ENCODE results near the gene SBK3.
A peak's percentile ranks its signal among the peaks of the same experiment; 100 is the strongest.

SBK3 gene

GRCh38 chr19:55554302-55554701 lies 9.0 kb upstream of the SBK3 start:
- no peak for FAIRE-seq
- no peak for DNase-seq (ENCODE audit: insufficient read length, low spot score)
- no peak for TF ChIP-seq POLR2A (IDR thresholded peaks at IDR 0.05; ENCODE audit: low read depth, low read length)

GRCh38 chr19:55553217-55554182 lies 8.2 kb upstream of the SBK3 start:
- no peak for FAIRE-seq
- TF ChIP-seq POLR2A (IDR thresholded peaks at IDR 0.05; ENCODE audit: low read depth, low read length), result no peak
- no peak for DNase-seq (ENCODE audit: insufficient read length, low spot score)

- no peak for TF ChIP-seq POLR2A (IDR thresholded peaks at IDR 0.05; ENCODE audit: low read depth, low read length)
- DNase-seq (ENCODE audit: insufficient read length, low spot score) (no peak), FAIRE-seq (no peak)
Observed at GRCh38 chr19:55552620-55553019, 7.3 kb upstream of the SBK3 start.

GRCh38 chr19:55552206-55552605 lies 6.9 kb upstream of the SBK3 start:
- no peak for FAIRE-seq
- TF ChIP-seq POLR2A (IDR thresholded peaks at IDR 0.05; ENCODE audit: low read depth, low read length), result no peak
- no peak for DNase-seq (ENCODE audit: insufficient read length, low spot score)

GRCh38 chr19:55550321-55550650 lies 4.9 kb upstream of the SBK3 start:
- FAIRE-seq, result no peak
- DNase-seq (ENCODE audit: insufficient read length, low spot score), result no peak
- TF ChIP-seq POLR2A (IDR thresholded peaks at IDR 0.05; ENCODE audit: low read depth, low read length), result no peak

- no peak for FAIRE-seq
- DNase-seq (ENCODE audit: insufficient read length, low spot score), result peak; percentile 76
- peak; percentile 22; the same call in 1 of the 2 replicates for TF ChIP-seq POLR2A (IDR thresholded peaks at IDR 0.05; ENCODE audit: low read depth, low read length)
Observed at GRCh38 chr19:55549500-55550320, 4.4 kb upstream of the SBK3 start.

GRCh38 chr19:55546822-55547614 lies 1.7 kb upstream of the SBK3 start:
- no peak for TF ChIP-seq POLR2A (IDR thresholded peaks at IDR 0.05; ENCODE audit: low read depth, low read length)
- DNase-seq (ENCODE audit: insufficient read length, low spot score) (peak; percentile 95), FAIRE-seq (peak; percentile 33)

GRCh38 chr19:55546011-55546410 lies 668 bp upstream of the SBK3 start:
- TF ChIP-seq POLR2A (IDR thresholded peaks at IDR 0.05; ENCODE audit: low read depth, low read length), result no peak
- DNase-seq (ENCODE audit: insufficient read length, low spot score), result no peak
- no peak for FAIRE-seq

GRCh38 chr19:55544776-55545439 lies 435 bp downstream of the SBK3 start:
- no peak for FAIRE-seq
- no peak for TF ChIP-seq POLR2A (IDR thresholded peaks at IDR 0.05; ENCODE audit: low read depth, low read length)

GRCh38 chr19:55544014-55544413 lies 1.3 kb downstream of the SBK3 start:
- FAIRE-seq (no peak), DNase-seq (ENCODE audit: insufficient read length, low spot score) (no peak)
- no peak for TF ChIP-seq POLR2A (IDR thresholded peaks at IDR 0.05; ENCODE audit: low read depth, low read length)

More at GRCh38 chr19:55544776-55545439, 435 bp downstream of the SBK3 start:
- no peak for DNase-seq (ENCODE audit: insufficient read length, low spot score)

GRCh38 chr19:55543567-55543966 lies 1.8 kb downstream of the SBK3 start:
- no peak for DNase-seq (ENCODE audit: insufficient read length, low spot score)
- no peak for FAIRE-seq
- TF ChIP-seq POLR2A (IDR thresholded peaks at IDR 0.05; ENCODE audit: low read depth, low read length), result no peak

GRCh38 chr19:55542292-55542855 lies 3.0 kb downstream of the SBK3 start:
- no peak for TF ChIP-seq POLR2A (IDR thresholded peaks at IDR 0.05; ENCODE audit: low read depth, low read length)
- DNase-seq (ENCODE audit: insufficient read length, low spot score) (no peak), FAIRE-seq (no peak)

- DNase-seq (ENCODE audit: insufficient read length, low spot score), result no peak
- TF ChIP-seq POLR2A (IDR thresholded peaks at IDR 0.05; ENCODE audit: low read depth, low read length), result no peak
- no peak for FAIRE-seq
Observed at GRCh38 chr19:55541091-55541490, 4.3 kb downstream of the SBK3 start.

Data from H54 (cell line).